ENCODE data around the gene OR13J1. TPM values are rescaled to one million over a fixed set of nuclear protein-coding genes. Genes with fewer than 3 reads are reported as not detected.

OR13J1 gene
- total RNA-seq, 1 experiment from 2014 or later = not detected

DNA sequence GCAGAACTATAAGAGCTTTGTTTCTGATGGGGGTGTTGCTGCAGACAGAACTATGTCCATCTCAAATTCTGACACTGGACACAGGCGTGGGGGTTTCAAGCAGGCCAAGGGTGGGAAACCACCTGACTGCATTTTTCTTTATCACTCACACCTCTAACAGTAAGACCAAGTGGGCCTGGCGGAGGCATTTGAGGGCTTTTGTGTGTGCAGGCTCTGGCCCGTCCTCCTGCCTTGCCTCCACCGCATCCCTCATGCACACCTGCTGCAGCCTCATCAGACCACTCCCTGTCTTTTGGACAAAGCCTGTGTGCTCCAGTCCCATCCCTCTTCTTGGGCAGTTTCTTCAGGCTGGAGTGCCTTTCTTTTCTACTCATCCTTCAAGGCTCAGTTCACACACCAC, 7.9 kb downstream of the OR13J1 start:
- no peaks in the 10 kb centered on the region for H3K36me3 Mint-ChIP-seq
- H3K27ac Mint-ChIP-seq = no peak overlapping the region
- ATAC-seq = no peak
- peaks cover 5% of the 10 kb centered on the region for H3K4me1 Mint-ChIP-seq
- H3K9me3 Mint-ChIP-seq = no peaks in the 10 kb centered on the region
- ChIA-PET CTCF (interaction anchor here (1.4 to 5.1 kb wide), 3 partner anchors 20 to 83 kb away, joined by 5 to 22 read pairs (median 18); no protein-coding TSS in a partner anchor), POLR2A (no interaction called here)
- H3K4me3 Mint-ChIP-seq = no peak overlapping the region
- DNase-seq (ENCODE audit: low spot score) = no peak
- TF ChIP-seq, protein P1, sequence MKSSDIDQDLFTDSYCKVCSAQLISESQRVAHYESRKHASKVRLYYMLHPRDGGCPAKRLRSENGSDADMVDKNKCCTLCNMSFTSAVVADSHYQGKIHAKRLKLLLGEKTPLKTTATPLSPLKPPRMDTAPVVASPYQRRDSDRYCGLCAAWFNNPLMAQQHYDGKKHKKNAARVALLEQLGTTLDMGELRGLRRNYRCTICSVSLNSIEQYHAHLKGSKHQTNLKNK (CRISPR knock-in tag; IDR thresholded peaks at IDR 0.05) = no peak
- TF ChIP-seq NR1H2 (CRISPR knock-in tag; IDR thresholded peaks at IDR 0.05) (no peak), ZNF317 (CRISPR knock-in tag; IDR thresholded peaks at IDR 0.05; ENCODE audit: borderline replicate concordance, low read depth) (no peak), KAT7 (CRISPR knock-in tag; IDR thresholded peaks at IDR 0.05; ENCODE audit: borderline replicate concordance) (no peak), GRHL2 (CRISPR knock-in tag; IDR thresholded peaks at IDR 0.05; ENCODE audit: insufficient replicate concordance, severe bottlenecking) (no peak), RELA (CRISPR knock-in tag; IDR thresholded peaks at IDR 0.05; ENCODE audit: borderline replicate concordance) (no peak), ETV6 (CRISPR knock-in tag; IDR thresholded peaks at IDR 0.05) (no peak), MXD4 (CRISPR knock-in tag; IDR thresholded peaks at IDR 0.05; ENCODE audit: borderline replicate concordance) (no peak), JAZF1 (CRISPR knock-in tag; IDR thresholded peaks at IDR 0.05) (no peak)
- TF ChIP-seq, protein P2, sequence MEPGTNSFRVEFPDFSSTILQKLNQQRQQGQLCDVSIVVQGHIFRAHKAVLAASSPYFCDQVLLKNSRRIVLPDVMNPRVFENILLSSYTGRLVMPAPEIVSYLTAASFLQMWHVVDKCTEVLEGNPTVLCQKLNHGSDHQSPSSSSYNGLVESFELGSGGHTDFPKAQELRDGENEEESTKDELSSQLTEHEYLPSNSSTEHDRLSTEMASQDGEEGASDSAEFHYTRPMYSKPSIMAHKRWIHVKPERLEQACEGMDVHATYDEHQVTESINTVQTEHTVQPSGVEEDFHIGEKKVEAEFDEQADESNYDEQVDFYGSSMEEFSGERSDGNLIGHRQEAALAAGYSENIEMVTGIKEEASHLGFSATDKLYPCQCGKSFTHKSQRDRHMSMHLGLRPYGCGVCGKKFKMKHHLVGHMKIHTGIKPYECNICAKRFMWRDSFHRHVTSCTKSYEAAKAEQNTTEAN (CRISPR knock-in tag; IDR thresholded peaks at IDR 0.05) = no peak
- TF ChIP-seq, protein P3, sequence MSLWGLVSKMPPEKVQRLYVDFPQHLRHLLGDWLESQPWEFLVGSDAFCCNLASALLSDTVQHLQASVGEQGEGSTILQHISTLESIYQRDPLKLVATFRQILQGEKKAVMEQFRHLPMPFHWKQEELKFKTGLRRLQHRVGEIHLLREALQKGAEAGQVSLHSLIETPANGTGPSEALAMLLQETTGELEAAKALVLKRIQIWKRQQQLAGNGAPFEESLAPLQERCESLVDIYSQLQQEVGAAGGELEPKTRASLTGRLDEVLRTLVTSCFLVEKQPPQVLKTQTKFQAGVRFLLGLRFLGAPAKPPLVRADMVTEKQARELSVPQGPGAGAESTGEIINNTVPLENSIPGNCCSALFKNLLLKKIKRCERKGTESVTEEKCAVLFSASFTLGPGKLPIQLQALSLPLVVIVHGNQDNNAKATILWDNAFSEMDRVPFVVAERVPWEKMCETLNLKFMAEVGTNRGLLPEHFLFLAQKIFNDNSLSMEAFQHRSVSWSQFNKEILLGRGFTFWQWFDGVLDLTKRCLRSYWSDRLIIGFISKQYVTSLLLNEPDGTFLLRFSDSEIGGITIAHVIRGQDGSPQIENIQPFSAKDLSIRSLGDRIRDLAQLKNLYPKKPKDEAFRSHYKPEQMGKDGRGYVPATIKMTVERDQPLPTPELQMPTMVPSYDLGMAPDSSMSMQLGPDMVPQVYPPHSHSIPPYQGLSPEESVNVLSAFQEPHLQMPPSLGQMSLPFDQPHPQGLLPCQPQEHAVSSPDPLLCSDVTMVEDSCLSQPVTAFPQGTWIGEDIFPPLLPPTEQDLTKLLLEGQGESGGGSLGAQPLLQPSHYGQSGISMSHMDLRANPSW (CRISPR knock-in tag; conservative IDR thresholded peaks at IDR 0.05; ENCODE audit: low read depth) = no peak
- TF ChIP-seq, protein P4, sequence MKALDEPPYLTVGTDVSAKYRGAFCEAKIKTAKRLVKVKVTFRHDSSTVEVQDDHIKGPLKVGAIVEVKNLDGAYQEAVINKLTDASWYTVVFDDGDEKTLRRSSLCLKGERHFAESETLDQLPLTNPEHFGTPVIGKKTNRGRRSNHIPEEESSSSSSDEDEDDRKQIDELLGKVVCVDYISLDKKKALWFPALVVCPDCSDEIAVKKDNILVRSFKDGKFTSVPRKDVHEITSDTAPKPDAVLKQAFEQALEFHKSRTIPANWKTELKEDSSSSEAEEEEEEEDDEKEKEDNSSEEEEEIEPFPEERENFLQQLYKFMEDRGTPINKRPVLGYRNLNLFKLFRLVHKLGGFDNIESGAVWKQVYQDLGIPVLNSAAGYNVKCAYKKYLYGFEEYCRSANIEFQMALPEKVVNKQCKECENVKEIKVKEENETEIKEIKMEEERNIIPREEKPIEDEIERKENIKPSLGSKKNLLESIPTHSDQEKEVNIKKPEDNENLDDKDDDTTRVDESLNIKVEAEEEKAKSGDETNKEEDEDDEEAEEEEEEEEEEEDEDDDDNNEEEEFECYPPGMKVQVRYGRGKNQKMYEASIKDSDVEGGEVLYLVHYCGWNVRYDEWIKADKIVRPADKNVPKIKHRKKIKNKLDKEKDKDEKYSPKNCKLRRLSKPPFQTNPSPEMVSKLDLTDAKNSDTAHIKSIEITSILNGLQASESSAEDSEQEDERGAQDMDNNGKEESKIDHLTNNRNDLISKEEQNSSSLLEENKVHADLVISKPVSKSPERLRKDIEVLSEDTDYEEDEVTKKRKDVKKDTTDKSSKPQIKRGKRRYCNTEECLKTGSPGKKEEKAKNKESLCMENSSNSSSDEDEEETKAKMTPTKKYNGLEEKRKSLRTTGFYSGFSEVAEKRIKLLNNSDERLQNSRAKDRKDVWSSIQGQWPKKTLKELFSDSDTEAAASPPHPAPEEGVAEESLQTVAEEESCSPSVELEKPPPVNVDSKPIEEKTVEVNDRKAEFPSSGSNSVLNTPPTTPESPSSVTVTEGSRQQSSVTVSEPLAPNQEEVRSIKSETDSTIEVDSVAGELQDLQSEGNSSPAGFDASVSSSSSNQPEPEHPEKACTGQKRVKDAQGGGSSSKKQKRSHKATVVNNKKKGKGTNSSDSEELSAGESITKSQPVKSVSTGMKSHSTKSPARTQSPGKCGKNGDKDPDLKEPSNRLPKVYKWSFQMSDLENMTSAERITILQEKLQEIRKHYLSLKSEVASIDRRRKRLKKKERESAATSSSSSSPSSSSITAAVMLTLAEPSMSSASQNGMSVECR (CRISPR knock-in tag; IDR thresholded peaks at IDR 0.05; ENCODE audit: borderline replicate concordance) = no peak
- TF ChIP-seq, protein P5, sequence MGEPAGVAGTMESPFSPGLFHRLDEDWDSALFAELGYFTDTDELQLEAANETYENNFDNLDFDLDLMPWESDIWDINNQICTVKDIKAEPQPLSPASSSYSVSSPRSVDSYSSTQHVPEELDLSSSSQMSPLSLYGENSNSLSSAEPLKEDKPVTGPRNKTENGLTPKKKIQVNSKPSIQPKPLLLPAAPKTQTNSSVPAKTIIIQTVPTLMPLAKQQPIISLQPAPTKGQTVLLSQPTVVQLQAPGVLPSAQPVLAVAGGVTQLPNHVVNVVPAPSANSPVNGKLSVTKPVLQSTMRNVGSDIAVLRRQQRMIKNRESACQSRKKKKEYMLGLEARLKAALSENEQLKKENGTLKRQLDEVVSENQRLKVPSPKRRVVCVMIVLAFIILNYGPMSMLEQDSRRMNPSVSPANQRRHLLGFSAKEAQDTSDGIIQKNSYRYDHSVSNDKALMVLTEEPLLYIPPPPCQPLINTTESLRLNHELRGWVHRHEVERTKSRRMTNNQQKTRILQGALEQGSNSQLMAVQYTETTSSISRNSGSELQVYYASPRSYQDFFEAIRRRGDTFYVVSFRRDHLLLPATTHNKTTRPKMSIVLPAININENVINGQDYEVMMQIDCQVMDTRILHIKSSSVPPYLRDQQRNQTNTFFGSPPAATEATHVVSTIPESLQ (CRISPR knock-in tag; IDR thresholded peaks at IDR 0.05) = no peak
- H3K27me3 Mint-ChIP-seq (ENCODE audit: low read depth) = peaks cover 11% of the 10 kb centered on the region
